OCI-LY3 (cell line): ENCODE measurements around the gene ACSL6.

Experiments
- EZH2phosphoT487 ChIP-seq: fragments of 200-600 bp; shearing (Covaris generic); IDR thresholded peaks from 2 replicates; pipeline ENCODE4 v1.6.1; 2018; ENCODE audit warnings: antibody characterized with exemption, mixed run types, low read depth
- TF ChIP-seq, protein P1 (sequence below): fragments of 200-600, 300-600 bp; sonication (generic); IDR thresholded peaks from 2 replicates; pipeline ENCODE4 v1.5.1; 2014; ENCODE audit warnings: antibody characterized with exemption, low read length, low read depth

DNA sequence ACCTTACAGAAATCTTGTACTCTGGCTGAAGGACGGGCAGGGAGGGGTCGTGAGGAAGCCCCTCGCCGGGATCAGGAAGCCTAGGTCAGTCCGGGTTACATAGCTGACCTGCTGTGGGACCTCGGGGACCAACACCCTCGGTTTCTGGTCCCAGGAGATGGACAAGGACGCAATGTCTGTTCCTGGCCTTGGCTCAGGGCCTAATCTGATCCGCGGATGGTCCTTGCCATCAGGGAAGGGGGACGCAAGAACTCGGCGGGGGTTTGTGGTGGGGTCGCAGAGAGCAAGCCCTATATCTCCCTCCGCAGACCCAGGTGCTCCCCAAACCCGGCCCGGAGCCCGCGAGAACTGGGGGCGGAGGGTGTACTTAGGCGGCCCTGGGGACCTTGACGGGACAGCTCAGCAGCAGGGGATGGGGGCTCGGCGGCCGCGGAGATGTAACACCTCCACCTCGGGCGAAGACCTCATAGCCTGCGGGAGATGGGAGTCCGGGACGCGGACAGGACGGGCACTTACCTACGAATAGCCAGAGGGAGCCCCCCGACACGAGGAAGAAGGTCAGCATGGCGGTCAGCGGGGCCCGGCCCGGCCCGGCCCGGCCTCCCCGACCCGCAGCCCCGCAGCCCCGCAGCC is 353 bp downstream of the ACSL6 start:
- TF ChIP-seq, protein P1, sequence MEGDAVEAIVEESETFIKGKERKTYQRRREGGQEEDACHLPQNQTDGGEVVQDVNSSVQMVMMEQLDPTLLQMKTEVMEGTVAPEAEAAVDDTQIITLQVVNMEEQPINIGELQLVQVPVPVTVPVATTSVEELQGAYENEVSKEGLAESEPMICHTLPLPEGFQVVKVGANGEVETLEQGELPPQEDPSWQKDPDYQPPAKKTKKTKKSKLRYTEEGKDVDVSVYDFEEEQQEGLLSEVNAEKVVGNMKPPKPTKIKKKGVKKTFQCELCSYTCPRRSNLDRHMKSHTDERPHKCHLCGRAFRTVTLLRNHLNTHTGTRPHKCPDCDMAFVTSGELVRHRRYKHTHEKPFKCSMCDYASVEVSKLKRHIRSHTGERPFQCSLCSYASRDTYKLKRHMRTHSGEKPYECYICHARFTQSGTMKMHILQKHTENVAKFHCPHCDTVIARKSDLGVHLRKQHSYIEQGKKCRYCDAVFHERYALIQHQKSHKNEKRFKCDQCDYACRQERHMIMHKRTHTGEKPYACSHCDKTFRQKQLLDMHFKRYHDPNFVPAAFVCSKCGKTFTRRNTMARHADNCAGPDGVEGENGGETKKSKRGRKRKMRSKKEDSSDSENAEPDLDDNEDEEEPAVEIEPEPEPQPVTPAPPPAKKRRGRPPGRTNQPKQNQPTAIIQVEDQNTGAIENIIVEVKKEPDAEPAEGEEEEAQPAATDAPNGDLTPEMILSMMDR: no peak
- TF ChIP-seq EZH2phosphoT487: no peak
